Caco-2 (cell line): Measurements from ENCODE around the gene NFATC1. TPM values are rescaled to one million over a fixed set of nuclear protein-coding genes. Genes with fewer than 3 reads are reported as not detected.

Source experiments
- BruUV-seq: library from RNA; stranded (reverse); fragments of 400-500 nt; replicated peaks from 2 replicates; lab custom pipeline; 2021; lab: Mats Ljungman, UMichigan
- CTCF ChIA-PET: fragments of 300-600 bp; sonication (Branson Sonifier 250); formaldehyde crosslinking; loops from one replicate; lab custom pipeline; 2022; ENCODE audit warnings: antibody characterized with exemption; lab: Charles Lee
- POLR2A ChIA-PET: fragments of 300-600 bp; sonication (Branson Sonifier 250); formaldehyde crosslinking; loops from one replicate; lab custom pipeline; 2022; ENCODE audit warnings: antibody characterized with exemption; lab: Charles Lee
- DNase-seq, 2 experiments: peaks; one replicate each; pipeline versions ENCODE4 v3.0.0 to v3.0.0-alpha.2; 2020 to 2022
- H3K27me3 ChIP-seq: replicated peaks from 2 replicates; pipeline ENCODE4 v1.6.0; 2011; ENCODE audit warnings: low read length; ENCODE audit not compliant: control insufficient read depth, insufficient read depth
- H3K36me3 ChIP-seq: 2 replicates; pipeline ENCODE4 v1.5.1; 2011; ENCODE audit warnings: low read length; ENCODE audit not compliant: control insufficient read depth, insufficient read depth
- H3K4me1 ChIP-seq: fragments of 250-450 bp; sonication (Bioruptor Pico); 2 replicates; pipeline ENCODE4 v1.5.1; 2020; ENCODE audit warnings: mild to moderate bottlenecking
- H3K4me3 ChIP-seq: 2 replicates; pipeline ENCODE4 v1.5.1; 2011; ENCODE audit warnings: low read depth, mild to moderate bottlenecking, control low read depth, low read length
- H3K9me3 ChIP-seq: fragments of 250-450 bp; sonication (Bioruptor Pico); 2 replicates; pipeline ENCODE4 v1.5.1; 2020; ENCODE audit warnings: mild to moderate bottlenecking, moderate library complexity
- H3K27ac Mint-ChIP-seq: one replicate; pipeline ENCODE4 v1.8.0; 2022; ENCODE audit warnings: mixed read lengths; ENCODE audit not compliant: unreplicated experiment
- H3K27me3 Mint-ChIP-seq: one replicate; pipeline ENCODE4 v1.8.0; 2022; ENCODE audit warnings: mixed read lengths; ENCODE audit not compliant: insufficient read depth, unreplicated experiment
- H3K36me3 Mint-ChIP-seq: one replicate; pipeline ENCODE4 v1.8.0; 2022; ENCODE audit warnings: mild to moderate bottlenecking, mixed read lengths; ENCODE audit not compliant: insufficient read depth, unreplicated experiment
- H3K4me1 Mint-ChIP-seq: one replicate; pipeline ENCODE4 v1.8.0; 2022; ENCODE audit warnings: low read depth, mixed read lengths; ENCODE audit not compliant: unreplicated experiment
- H3K4me3 Mint-ChIP-seq: one replicate; pipeline ENCODE4 v1.8.0; 2022; ENCODE audit warnings: mild to moderate bottlenecking, moderate library complexity, mixed read lengths; ENCODE audit not compliant: unreplicated experiment
- H3K9me3 Mint-ChIP-seq: one replicate; pipeline ENCODE4 v1.8.0; 2022; ENCODE audit warnings: mixed read lengths; ENCODE audit not compliant: unreplicated experiment
- intact Hi-C: fragments of 100-400 bp; cut with micrococcal nuclease; formaldehyde crosslinking; loops from one replicate; pipeline ENCODE4 v1.10.0; 2022; ENCODE audit not compliant: unreplicated experiment
- total RNA-seq: library from RNA; stranded (reverse); gene quantifications from 2 replicates; pipeline ENCODE4 v1.2.3, GENCODE V29; 2022
- TF ChIP-seq, protein P1 (sequence below), 2 experiments: fragments of 200-600 bp in 1 of 2; IDR thresholded peaks; 1 replicate in 1 of 2; 2 replicates in 1 of 2; pipeline versions ENCODE4 v1.5.1 to v1.8.0; 2011 to 2022; ENCODE audit warnings: antibody characterized with exemption in 1 of 2, control low read depth in 1 of 2, inconsistent platforms in 1 of 2, low read depth in 1 of 2, low read length in 1 of 2, mild to moderate bottlenecking in 1 of 2, moderate library complexity in 1 of 2; ENCODE audit not compliant: insufficient read depth in 1 of 2, severe bottlenecking in 1 of 2, unreplicated experiment in 1 of 2

The NFATC1 gene
- total RNA-seq, 1 experiment from 2014 or later, result 0.66 TPM

- no peak overlapping the region for H3K4me3 Mint-ChIP-seq
- Histone ChIP-seq H3K36me3 (no peaks in the 10 kb centered on the region), H3K27me3 (no peaks in the 10 kb centered on the region), H3K4me3 (no peak overlapping the region), H3K9me3 (no peaks in the 10 kb centered on the region), H3K4me1 (no peaks in the 10 kb centered on the region)
- no peaks in the 10 kb centered on the region for H3K27me3 Mint-ChIP-seq
- DNase-seq, result no peak
- BruUV-seq, result no TSS peak
- no peaks in the 10 kb centered on the region for H3K9me3 Mint-ChIP-seq
- no peaks in the 10 kb centered on the region for H3K4me1 Mint-ChIP-seq
- intact Hi-C loops, result no loop called here
- POLR2A ChIA-PET, result no interaction called here
- TF ChIP-seq, protein P1, sequence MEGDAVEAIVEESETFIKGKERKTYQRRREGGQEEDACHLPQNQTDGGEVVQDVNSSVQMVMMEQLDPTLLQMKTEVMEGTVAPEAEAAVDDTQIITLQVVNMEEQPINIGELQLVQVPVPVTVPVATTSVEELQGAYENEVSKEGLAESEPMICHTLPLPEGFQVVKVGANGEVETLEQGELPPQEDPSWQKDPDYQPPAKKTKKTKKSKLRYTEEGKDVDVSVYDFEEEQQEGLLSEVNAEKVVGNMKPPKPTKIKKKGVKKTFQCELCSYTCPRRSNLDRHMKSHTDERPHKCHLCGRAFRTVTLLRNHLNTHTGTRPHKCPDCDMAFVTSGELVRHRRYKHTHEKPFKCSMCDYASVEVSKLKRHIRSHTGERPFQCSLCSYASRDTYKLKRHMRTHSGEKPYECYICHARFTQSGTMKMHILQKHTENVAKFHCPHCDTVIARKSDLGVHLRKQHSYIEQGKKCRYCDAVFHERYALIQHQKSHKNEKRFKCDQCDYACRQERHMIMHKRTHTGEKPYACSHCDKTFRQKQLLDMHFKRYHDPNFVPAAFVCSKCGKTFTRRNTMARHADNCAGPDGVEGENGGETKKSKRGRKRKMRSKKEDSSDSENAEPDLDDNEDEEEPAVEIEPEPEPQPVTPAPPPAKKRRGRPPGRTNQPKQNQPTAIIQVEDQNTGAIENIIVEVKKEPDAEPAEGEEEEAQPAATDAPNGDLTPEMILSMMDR (IDR thresholded peaks at IDR 0.05; ENCODE audit: insufficient read depth in 1 of 2, low read depth in 1 of 2, low read length in 1 of 2, severe bottlenecking in 1 of 2, unreplicated experiment in 1 of 2), result no peak
- no peaks in the 10 kb centered on the region for H3K36me3 Mint-ChIP-seq
- CTCF ChIA-PET, result no interaction called here
- H3K27ac Mint-ChIP-seq, result no peak overlapping the region
Observed at GRCh38 chr18:79411614-79412526, 16.1 kb downstream of the NFATC1 start.

- H3K27me3 Mint-ChIP-seq, result no peaks in the 10 kb centered on the region
- ChIA-PET POLR2A (no interaction called here), CTCF (no interaction called here)
- no peaks in the 10 kb centered on the region for H3K9me3 ChIP-seq
- no peaks in the 10 kb centered on the region for H3K36me3 Mint-ChIP-seq
- no TSS peak for BruUV-seq
- no peak overlapping the region for H3K27ac Mint-ChIP-seq
- TF ChIP-seq, protein P1 (IDR thresholded peaks at IDR 0.05; ENCODE audit: insufficient read depth in 1 of 2, low read depth in 1 of 2, low read length in 1 of 2, severe bottlenecking in 1 of 2, unreplicated experiment in 1 of 2), result no peak
- H3K36me3 ChIP-seq, result no peaks in the 10 kb centered on the region
- DNase-seq, result no peak
- intact Hi-C loops, result no loop called here
- no peak overlapping the region for H3K4me3 ChIP-seq
- H3K4me1 ChIP-seq, result no peaks in the 10 kb centered on the region
- H3K27me3 ChIP-seq, result no peaks in the 10 kb centered on the region
- H3K9me3 Mint-ChIP-seq, result no peaks in the 10 kb centered on the region
- H3K4me3 Mint-ChIP-seq, result no peak overlapping the region
- H3K4me1 Mint-ChIP-seq, result no peaks in the 10 kb centered on the region
Observed at GRCh38 chr18:79413025-79413424, 17.3 kb downstream of the NFATC1 start.

DNA sequence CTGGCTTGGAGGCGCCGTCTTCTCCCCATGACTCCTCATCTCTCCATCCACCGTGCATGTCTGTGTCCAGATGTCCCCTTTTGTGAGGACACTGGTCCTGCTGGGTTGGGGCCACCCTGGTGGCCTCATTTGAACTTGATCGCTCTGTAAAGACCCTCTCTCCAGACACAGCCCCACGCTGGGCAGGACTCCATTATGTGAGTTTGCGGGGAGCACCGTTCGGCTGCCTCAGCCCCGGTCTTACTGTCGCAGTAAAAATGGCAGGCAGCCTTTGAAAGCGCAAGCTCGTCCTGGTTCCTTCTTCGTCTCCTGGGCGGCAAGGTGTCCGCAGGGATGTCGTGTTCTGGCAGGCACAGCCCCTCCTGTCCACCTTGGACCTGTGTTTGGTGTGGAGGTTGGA lies 17.7 kb downstream of the NFATC1 start:
- TF ChIP-seq, protein P1 (IDR thresholded peaks at IDR 0.05; ENCODE audit: insufficient read depth in 1 of 2, low read depth in 1 of 2, low read length in 1 of 2, severe bottlenecking in 1 of 2, unreplicated experiment in 1 of 2), result no peak
- no peak overlapping the region for H3K4me3 Mint-ChIP-seq
- no peaks in the 10 kb centered on the region for H3K4me1 Mint-ChIP-seq
- no peaks in the 10 kb centered on the region for H3K4me1 ChIP-seq
- no peaks in the 10 kb centered on the region for H3K9me3 ChIP-seq
- H3K27ac Mint-ChIP-seq, result no peak overlapping the region
- no peaks in the 10 kb centered on the region for H3K9me3 Mint-ChIP-seq
- CTCF ChIA-PET, result no interaction called here
- H3K27me3 Mint-ChIP-seq, result no peaks in the 10 kb centered on the region
- H3K36me3 ChIP-seq, result no peaks in the 10 kb centered on the region
- no peaks in the 10 kb centered on the region for H3K27me3 ChIP-seq
- BruUV-seq, result no TSS peak
- POLR2A ChIA-PET, result no interaction called here
- no peak overlapping the region for H3K4me3 ChIP-seq
- DNase-seq, result no peak
- no peaks in the 10 kb centered on the region for H3K36me3 Mint-ChIP-seq
- intact Hi-C loops, result no loop called here
